Lower lobe of right lung (tissue), 2 donors: ENCODE measurements around the gene SLF2. TPM values are rescaled to one million over a fixed set of nuclear protein-coding genes. Genes with fewer than 3 reads are reported as not detected.

ENCODE experiments used
- ATAC-seq, 2 donors: fragments of 200-7000 bp; cut with Tn5 transposase; one replicate each; pipeline ENCODE4 v1.9.1; 2020 to 2022; ENCODE audit warnings: mild to moderate bottlenecking in 2 of 2, moderate library complexity in 2 of 2
- DNase-seq: peaks from one replicate; pipeline ENCODE4 v3.0.0-alpha.2; 2020
- H3K27ac ChIP-seq: fragments of 200-600 bp; one replicate; pipeline ENCODE4 v1.8.0; 2022
- H3K27me3 ChIP-seq: fragments of 200-600 bp; one replicate; pipeline ENCODE4 v1.8.0; 2022; ENCODE audit warnings: low read depth
- H3K36me3 ChIP-seq: fragments of 200-600 bp; one replicate; pipeline ENCODE4 v1.8.0; 2022; ENCODE audit warnings: mild to moderate bottlenecking
- H3K4me1 ChIP-seq: fragments of 200-600 bp; one replicate; pipeline ENCODE4 v1.8.0; 2022
- H3K4me3 ChIP-seq: fragments of 200-600 bp; one replicate; pipeline ENCODE4 v1.8.0; 2022; ENCODE audit warnings: mild to moderate bottlenecking
- H3K9me3 ChIP-seq: fragments of 200-600 bp; one replicate; pipeline ENCODE4 v1.8.0; 2022
- intact Hi-C: fragments of 100-400 bp; cut with DNase I; formaldehyde crosslinking; loops from one replicate; pipeline ENCODE4 v1.11.0; 2022
- total RNA-seq: library from RNA; stranded (reverse); fragmentation: NEBNext Ultra II Directional; extraction: Animal tissue kit (Norgen Biotek cat#: 25700); gene quantifications from one replicate; pipeline ENCODE4 v1.2.1, GENCODE V29; 2021
- TF ChIP-seq, protein P1 (sequence below): fragments of 200-600 bp; IDR thresholded peaks from one replicate; pipeline ENCODE4 v1.8.0; 2022; ENCODE audit warnings: antibody characterized with exemption, mild to moderate bottlenecking
- donor health status: DM: no; HTN: yes; CAD: no; lungs with severe emphysema.

Gene SLF2
- total RNA-seq, 1 donor from 2014 or later: 34.4 TPM

DNA sequence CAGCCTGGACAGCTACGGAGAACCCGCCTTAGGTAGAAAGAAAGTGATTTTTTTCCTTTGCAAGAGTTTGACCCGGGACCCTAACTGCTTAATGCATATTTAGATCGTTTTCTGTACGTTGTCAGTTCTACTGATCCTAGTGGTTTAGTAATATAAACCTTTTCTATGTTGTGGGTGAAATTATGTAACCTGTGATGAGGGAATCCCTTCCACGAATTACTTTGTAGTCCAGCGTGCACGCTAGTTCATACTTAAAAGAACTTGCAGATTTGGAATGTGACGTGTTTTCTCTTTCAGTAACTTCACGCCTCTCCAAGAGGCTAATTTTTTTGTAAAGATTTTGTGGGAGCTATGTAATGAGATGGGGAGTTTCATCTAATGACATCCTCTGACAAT lies 705 bp downstream of the SLF2 start:
- no peak for DNase-seq
- H3K4me1 ChIP-seq: peaks cover 32% of the 10 kb centered on the region
- H3K27ac ChIP-seq: peak overlapping the region; percentile 95
- H3K27me3 ChIP-seq: no peaks in the 10 kb centered on the region
- H3K4me3 ChIP-seq: peak overlapping the region; percentile 99
- H3K9me3 ChIP-seq: no peaks in the 10 kb centered on the region
- TF ChIP-seq, protein P1, sequence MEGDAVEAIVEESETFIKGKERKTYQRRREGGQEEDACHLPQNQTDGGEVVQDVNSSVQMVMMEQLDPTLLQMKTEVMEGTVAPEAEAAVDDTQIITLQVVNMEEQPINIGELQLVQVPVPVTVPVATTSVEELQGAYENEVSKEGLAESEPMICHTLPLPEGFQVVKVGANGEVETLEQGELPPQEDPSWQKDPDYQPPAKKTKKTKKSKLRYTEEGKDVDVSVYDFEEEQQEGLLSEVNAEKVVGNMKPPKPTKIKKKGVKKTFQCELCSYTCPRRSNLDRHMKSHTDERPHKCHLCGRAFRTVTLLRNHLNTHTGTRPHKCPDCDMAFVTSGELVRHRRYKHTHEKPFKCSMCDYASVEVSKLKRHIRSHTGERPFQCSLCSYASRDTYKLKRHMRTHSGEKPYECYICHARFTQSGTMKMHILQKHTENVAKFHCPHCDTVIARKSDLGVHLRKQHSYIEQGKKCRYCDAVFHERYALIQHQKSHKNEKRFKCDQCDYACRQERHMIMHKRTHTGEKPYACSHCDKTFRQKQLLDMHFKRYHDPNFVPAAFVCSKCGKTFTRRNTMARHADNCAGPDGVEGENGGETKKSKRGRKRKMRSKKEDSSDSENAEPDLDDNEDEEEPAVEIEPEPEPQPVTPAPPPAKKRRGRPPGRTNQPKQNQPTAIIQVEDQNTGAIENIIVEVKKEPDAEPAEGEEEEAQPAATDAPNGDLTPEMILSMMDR: no peak
- intact Hi-C loops: no loop called here
- H3K36me3 ChIP-seq: peaks cover 33% of the 10 kb centered on the region
- no peak for ATAC-seq

DNA sequence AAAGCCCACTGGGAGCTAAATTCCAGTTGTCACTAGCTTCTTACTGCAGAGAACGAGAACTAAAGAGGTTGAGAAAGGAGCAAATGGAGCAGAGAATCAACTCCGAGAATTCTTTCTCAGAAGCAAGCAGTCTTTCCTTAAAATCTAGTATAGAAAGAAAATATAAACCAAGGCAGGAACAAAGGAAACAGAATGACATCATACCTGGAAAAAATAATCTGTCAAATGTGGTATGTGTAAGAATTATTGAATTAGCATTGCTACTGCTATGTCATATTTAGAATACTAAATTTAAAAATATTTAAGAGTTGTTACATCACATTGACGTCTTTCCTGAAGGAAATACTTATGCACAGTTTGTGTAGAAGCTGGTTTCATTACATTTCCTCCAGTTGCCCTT lies 4.3 kb downstream of the SLF2 start:
- H3K9me3 ChIP-seq: no peaks in the 10 kb centered on the region
- ATAC-seq: no peak
- DNase-seq: no peak
- H3K4me3 ChIP-seq: no peak overlapping the region
- H3K27ac ChIP-seq: no peak overlapping the region
- H3K36me3 ChIP-seq: peaks cover 69% of the 10 kb centered on the region
- H3K27me3 ChIP-seq: no peaks in the 10 kb centered on the region
- TF ChIP-seq, protein P1: no peak
- peaks cover 25% of the 10 kb centered on the region for H3K4me1 ChIP-seq
- intact Hi-C loops: no loop called here

DNA sequence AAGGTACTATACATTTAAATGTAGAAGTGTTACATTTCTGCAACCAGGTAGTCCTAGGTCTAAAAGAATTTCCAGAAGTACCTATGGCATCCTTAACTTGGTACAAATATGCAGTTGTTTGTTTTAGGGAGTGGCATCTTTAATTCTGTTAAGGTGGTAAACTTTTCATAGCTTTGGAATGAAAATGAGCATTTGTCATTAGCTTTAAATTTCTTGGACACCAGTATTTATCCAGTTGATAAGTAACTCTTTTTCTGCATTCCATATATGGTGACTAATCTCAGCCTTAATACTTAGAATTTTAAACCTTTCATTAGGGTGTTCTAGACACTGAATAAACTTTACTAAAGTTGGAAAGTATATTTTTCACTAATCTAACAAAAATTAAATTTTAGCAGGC lies 10.8 kb downstream of the SLF2 start:
- ATAC-seq: no peak
- no peak for DNase-seq
- Histone ChIP-seq H3K36me3 (peaks cover 98% of the 10 kb centered on the region), H3K4me3 (no peak overlapping the region), H3K9me3 (no peaks in the 10 kb centered on the region), H3K27ac (no peak overlapping the region), H3K27me3 (no peaks in the 10 kb centered on the region), H3K4me1 (peaks cover 7% of the 10 kb centered on the region)
- TF ChIP-seq, protein P1: no peak
- intact Hi-C loops: no loop called here

- Histone ChIP-seq H3K27ac (no peak overlapping the region), H3K4me3 (no peak overlapping the region), H3K4me1 (peaks cover 7% of the 10 kb centered on the region), H3K36me3 (peaks cover 98% of the 10 kb centered on the region), H3K27me3 (no peaks in the 10 kb centered on the region), H3K9me3 (no peaks in the 10 kb centered on the region)
- DNase-seq: no peak
- intact Hi-C loops: no loop called here
- TF ChIP-seq, protein P1: no peak
- no peak for ATAC-seq
These were observed 14.5 kb downstream of the SLF2 start for GRCh38 chr10:100927266-100927665.

DNA sequence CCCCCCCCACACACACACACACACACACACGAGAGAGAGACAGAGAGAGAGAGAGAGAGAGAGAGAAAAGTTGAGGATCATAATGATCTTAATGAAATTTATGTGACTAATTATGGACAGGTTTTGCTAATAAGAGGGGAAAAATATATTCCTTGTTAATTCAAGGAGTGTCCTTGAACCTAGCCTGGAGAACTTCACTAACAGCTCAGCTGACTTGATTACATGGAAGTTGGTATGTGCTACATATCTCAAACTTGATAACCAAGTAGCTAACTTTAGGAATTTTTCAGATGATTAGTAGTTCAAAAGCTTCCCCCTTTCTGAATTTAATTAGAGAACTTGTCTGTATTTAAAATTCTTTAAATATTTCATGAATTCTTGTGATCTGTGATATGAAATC lies 15.3 kb downstream of the SLF2 start:
- intact Hi-C loops: no loop called here
- TF ChIP-seq, protein P1: no peak
- peaks cover 7% of the 10 kb centered on the region for H3K4me1 ChIP-seq
- H3K27ac ChIP-seq: no peak overlapping the region
- DNase-seq: no peak
- H3K4me3 ChIP-seq: no peak overlapping the region
- H3K27me3 ChIP-seq: no peaks in the 10 kb centered on the region
- no peak for ATAC-seq
- no peaks in the 10 kb centered on the region for H3K9me3 ChIP-seq
- peaks cover 98% of the 10 kb centered on the region for H3K36me3 ChIP-seq

DNA sequence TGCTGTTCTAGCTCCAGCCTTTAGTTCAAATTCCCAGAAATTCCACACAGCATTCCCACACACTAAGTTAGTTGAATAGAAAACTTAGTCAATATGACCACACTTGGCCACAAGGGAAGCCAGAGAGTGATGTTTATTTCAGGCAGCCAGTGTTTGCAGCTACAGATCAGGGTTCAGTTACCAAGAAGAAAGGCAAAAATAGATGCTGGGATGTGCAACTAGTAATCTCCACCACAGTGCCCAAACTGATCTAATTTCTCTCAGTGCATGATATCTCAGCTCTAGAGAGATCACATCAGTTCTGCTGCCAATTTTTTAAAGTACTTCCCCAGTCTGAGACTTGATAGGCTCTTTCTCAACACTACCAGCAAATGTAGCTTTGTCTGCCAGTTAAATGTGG lies 17.6 kb downstream of the SLF2 start:
- DNase-seq (no peak), ATAC-seq (no peak)
- TF ChIP-seq, protein P1: no peak
- H3K4me1 ChIP-seq: peaks cover 2% of the 10 kb centered on the region
- no peak overlapping the region for H3K27ac ChIP-seq
- peaks cover 98% of the 10 kb centered on the region for H3K36me3 ChIP-seq
- H3K9me3 ChIP-seq: no peaks in the 10 kb centered on the region
- no peak overlapping the region for H3K4me3 ChIP-seq
- H3K27me3 ChIP-seq: no peaks in the 10 kb centered on the region
- intact Hi-C loops: no loop called here
